ENCODE data around the gene ZNF526.

GRCh38 chr19:42271861-42272534 lies 51.9 kb downstream of the ZNF526 start:
- TF ChIP-seq CTCF (conservative IDR thresholded peaks at IDR 0.05; ENCODE audit: low read depth, low read length) (no peak), EZH2phosphoT487 (IDR thresholded peaks at IDR 0.05; ENCODE audit: borderline replicate concordance, low read length) (no peak), EZH2 (IDR thresholded peaks at IDR 0.05; ENCODE audit: low read length, unreplicated experiment) (no peak)
